PC-3 (cell line): ENCODE results near the gene LTBP3.

Experiments used
- EZH2 ChIP-seq: fragments of 300-600 bp; sonication (generic); IDR thresholded peaks from one replicate; pipeline ENCODE4 v1.6.1; 2017; ENCODE audit warnings: antibody characterized with exemption, mild to moderate bottlenecking, low read length; ENCODE audit not compliant: unreplicated experiment
- TF ChIP-seq, protein P1 (sequence below): fragments of 300-600 bp; sonication (generic); conservative IDR thresholded peaks from 2 replicates; pipeline ENCODE4 v1.5.1; 2017; ENCODE audit warnings: antibody characterized with exemption, low read depth, mild to moderate bottlenecking, low read length

DNA sequence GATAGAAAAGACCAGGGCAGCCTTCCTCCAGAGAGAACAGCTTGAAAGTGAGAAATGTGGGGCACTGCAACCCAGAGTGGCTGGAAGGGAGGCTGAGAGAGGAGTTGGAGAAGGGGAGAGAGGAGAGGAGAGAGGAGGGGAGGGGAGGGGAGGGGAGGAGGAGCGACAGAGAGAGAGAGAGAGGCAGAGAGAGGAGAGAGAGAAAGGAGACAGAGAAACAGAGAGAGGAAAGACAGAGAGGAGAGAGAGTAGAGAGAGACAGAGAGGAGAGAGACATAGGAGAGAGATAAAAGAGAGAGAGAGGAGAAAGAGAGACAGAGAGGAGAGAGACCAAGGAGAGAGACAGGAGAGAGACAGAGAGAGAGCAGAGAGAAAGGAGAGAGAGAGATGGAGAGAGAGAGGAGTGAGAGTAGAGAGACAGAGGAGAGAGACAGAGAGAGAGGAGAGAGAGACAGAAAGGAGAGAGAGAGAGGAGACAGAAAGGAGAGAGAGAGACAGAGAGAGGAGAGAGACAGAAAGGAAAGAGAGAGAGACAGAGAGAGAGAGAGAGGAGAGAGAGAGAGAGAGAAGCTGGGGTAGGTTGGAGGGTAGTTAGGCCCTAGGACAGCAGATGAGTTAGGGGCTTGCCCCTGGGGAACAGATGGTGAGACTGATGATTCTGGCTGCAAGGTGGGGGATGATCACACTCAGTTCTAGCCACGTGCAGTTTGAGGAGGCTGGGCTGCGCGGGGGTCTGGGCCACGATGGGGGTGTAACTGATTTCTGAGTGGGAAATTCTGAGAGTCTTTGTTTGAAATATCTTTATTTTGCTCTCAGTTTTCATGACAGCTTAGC, 41.8 kb downstream of the LTBP3 start:
- TF ChIP-seq, protein P1, sequence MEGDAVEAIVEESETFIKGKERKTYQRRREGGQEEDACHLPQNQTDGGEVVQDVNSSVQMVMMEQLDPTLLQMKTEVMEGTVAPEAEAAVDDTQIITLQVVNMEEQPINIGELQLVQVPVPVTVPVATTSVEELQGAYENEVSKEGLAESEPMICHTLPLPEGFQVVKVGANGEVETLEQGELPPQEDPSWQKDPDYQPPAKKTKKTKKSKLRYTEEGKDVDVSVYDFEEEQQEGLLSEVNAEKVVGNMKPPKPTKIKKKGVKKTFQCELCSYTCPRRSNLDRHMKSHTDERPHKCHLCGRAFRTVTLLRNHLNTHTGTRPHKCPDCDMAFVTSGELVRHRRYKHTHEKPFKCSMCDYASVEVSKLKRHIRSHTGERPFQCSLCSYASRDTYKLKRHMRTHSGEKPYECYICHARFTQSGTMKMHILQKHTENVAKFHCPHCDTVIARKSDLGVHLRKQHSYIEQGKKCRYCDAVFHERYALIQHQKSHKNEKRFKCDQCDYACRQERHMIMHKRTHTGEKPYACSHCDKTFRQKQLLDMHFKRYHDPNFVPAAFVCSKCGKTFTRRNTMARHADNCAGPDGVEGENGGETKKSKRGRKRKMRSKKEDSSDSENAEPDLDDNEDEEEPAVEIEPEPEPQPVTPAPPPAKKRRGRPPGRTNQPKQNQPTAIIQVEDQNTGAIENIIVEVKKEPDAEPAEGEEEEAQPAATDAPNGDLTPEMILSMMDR: no peak
- TF ChIP-seq EZH2: no peak
